Measurements from ENCODE around the gene RPUSD1. TPM values are rescaled to one million over a fixed set of nuclear protein-coding genes. Genes with fewer than 3 reads are reported as not detected.

Gene RPUSD1
- polyA plus RNA-seq, 1 donor (not counting 4 experiments of a cell fraction or from before 2014, with no cell fraction given), result 11.9 TPM

- DNase-seq (ENCODE audit: low read depth, low spot score), result no peak
- no peak for FAIRE-seq
- no peak within 1 kb of the TSS for H3K27ac ChIP-seq (ENCODE audit: control insufficient read depth, insufficient read depth, low read length)
These were observed 12.0 kb upstream of the RPUSD1 start, which contains the start of gene GNG13 for GRCh38 chr16:799948-800833. TSS of gene GNG13 (minus strand) at chr16:800734. CDS start at chr16:799077, 1,657 bp downstream.

DNA sequence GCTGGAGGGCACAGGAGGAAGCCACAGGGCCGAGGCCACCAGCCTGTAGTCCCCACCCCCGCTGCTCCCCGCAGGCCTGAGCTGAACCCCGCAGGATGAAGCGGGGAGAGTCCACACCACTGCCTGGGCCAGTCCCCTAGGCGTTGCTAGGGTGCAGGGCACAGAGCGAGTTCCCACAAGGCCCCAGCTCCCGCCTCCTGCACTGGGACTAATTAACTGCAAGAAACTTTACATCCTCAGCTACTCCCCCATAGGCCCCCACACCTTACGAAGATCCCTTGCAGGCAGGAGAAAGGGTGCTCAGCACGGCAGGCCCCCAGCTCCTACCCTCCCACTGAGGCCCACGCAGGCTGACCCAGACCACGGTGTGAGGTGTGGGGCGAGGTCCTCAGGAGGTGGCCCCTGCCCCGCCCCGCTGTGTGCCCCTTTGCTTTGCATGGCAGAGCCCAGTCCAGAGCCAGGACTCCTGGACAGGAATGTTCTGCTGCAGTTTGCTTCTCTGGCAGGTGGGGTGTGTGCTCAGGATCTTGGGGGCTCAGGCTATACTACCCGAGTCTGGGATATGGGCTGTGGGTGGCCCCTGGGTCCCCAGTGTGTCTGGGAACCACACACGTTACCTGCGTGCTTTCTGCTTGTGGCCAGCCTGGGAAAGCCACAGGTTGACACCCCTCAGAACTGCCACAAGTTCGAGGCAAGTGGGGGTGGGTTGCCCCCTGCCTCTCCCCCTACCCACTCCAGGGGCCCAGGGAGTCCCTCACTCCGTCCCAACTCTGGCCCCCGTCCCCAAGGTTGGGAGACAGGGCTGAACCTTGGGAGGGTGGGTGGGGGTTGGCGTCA is 11.1 kb upstream of the RPUSD1 start:
- TF ChIP-seq EZH2 (IDR thresholded peaks at IDR 0.05; ENCODE audit: low read length), result peak; percentile 18
- TF ChIP-seq, protein P1, sequence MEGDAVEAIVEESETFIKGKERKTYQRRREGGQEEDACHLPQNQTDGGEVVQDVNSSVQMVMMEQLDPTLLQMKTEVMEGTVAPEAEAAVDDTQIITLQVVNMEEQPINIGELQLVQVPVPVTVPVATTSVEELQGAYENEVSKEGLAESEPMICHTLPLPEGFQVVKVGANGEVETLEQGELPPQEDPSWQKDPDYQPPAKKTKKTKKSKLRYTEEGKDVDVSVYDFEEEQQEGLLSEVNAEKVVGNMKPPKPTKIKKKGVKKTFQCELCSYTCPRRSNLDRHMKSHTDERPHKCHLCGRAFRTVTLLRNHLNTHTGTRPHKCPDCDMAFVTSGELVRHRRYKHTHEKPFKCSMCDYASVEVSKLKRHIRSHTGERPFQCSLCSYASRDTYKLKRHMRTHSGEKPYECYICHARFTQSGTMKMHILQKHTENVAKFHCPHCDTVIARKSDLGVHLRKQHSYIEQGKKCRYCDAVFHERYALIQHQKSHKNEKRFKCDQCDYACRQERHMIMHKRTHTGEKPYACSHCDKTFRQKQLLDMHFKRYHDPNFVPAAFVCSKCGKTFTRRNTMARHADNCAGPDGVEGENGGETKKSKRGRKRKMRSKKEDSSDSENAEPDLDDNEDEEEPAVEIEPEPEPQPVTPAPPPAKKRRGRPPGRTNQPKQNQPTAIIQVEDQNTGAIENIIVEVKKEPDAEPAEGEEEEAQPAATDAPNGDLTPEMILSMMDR (optimal IDR thresholded peaks at IDR 0.05 in 1 of 3, IDR thresholded peaks at IDR 0.05 in 1 of 3, conservative IDR thresholded peaks at IDR 0.05 in 1 of 3; ENCODE audit: extremely low read depth in 1 of 3, insufficient read depth in 2 of 3, low read length in 3 of 3), result no peak
- H3K9me1 ChIP-seq (ENCODE audit: control insufficient read depth, extremely low read depth, insufficient read depth, low read length), result no peaks in the 10 kb centered on the region
- no peak overlapping the region for H2AFZ ChIP-seq (ENCODE audit: control insufficient read depth, low read length)
- peaks cover 2% of the 10 kb centered on the region for H4K20me1 ChIP-seq (ENCODE audit: control insufficient read depth, extremely low read depth, insufficient read depth, low read length)
- dilution Hi-C loops (cut with MboI; ENCODE audit: extremely low pct_ligation_motif_present, low sequenced_read_pairs), result no loop called here
- DNase-seq (ENCODE audit: low read depth, low spot score) (no peak), FAIRE-seq (no peak)
- H3K79me2 ChIP-seq (ENCODE audit: control insufficient read depth, insufficient read depth, low read length), result no peaks in the 10 kb centered on the region
- no peak overlapping the region for H3K9ac ChIP-seq (ENCODE audit: control insufficient read depth, extremely low read depth, insufficient read depth, low read length)
- H3K4me2 ChIP-seq (ENCODE audit: control insufficient read depth, extremely low read depth, insufficient read depth, low read depth, low read length), result no peak overlapping the region
- no peaks in the 10 kb centered on the region for H3K4me1 ChIP-seq (ENCODE audit: control insufficient read depth, extremely low read depth, insufficient read depth, low read length)
- H3K27ac ChIP-seq (ENCODE audit: control insufficient read depth, insufficient read depth, low read length), result no peak overlapping the region
- peaks cover 44% of the 10 kb centered on the region for H3K27me3 ChIP-seq (ENCODE audit: control insufficient read depth, extremely low read depth, insufficient read depth, low read length)
- H3K36me3 ChIP-seq (ENCODE audit: control insufficient read depth in 2 of 2, extremely low read depth in 1 of 2, insufficient read depth in 2 of 2, low read length in 2 of 2), result no peaks in the 10 kb centered on the region
- no peaks in the 10 kb centered on the region for H3K9me3 ChIP-seq (ENCODE audit: control insufficient read depth, low read depth, low read length)
- H3K4me3 ChIP-seq (ENCODE audit: control insufficient read depth in 2 of 3, extremely low read depth in 1 of 3, insufficient read depth in 2 of 3, low read depth in 1 of 3, low read length in 3 of 3), result no peak overlapping the region

More at GRCh38 chr16:799948-800833, 12.0 kb upstream of the RPUSD1 start, which contains the start of gene GNG13:
- H2AFZ ChIP-seq (ENCODE audit: control insufficient read depth, low read length), result no peak within 1 kb of the TSS
- H3K4me2 ChIP-seq (ENCODE audit: control insufficient read depth, extremely low read depth, insufficient read depth, low read depth, low read length), result no peak within 1 kb of the TSS
- no peaks in the 10 kb centered on the region for H3K79me2 ChIP-seq (ENCODE audit: control insufficient read depth, insufficient read depth, low read length)
- dilution Hi-C loops (cut with MboI; ENCODE audit: extremely low pct_ligation_motif_present, low sequenced_read_pairs), result no loop called here
- no peaks in the 10 kb centered on the region for H3K9me3 ChIP-seq (ENCODE audit: control insufficient read depth, low read depth, low read length)
- peaks cover 2% of the 10 kb centered on the region for H4K20me1 ChIP-seq (ENCODE audit: control insufficient read depth, extremely low read depth, insufficient read depth, low read length)
- TF ChIP-seq, protein P1 (optimal IDR thresholded peaks at IDR 0.05 in 1 of 3, IDR thresholded peaks at IDR 0.05 in 1 of 3, conservative IDR thresholded peaks at IDR 0.05 in 1 of 3; ENCODE audit: extremely low read depth in 1 of 3, insufficient read depth in 2 of 3, low read length in 3 of 3), result no peak
- TF ChIP-seq EZH2 (IDR thresholded peaks at IDR 0.05; ENCODE audit: low read length), result peak; percentile 49
- H3K9ac ChIP-seq (ENCODE audit: control insufficient read depth, extremely low read depth, insufficient read depth, low read length), result no peak within 1 kb of the TSS
- no peaks in the 10 kb centered on the region for H3K36me3 ChIP-seq (ENCODE audit: control insufficient read depth in 2 of 2, extremely low read depth in 1 of 2, insufficient read depth in 2 of 2, low read length in 2 of 2)
- H3K4me1 ChIP-seq (ENCODE audit: control insufficient read depth, extremely low read depth, insufficient read depth, low read length), result no peaks in the 10 kb centered on the region
- no peak within 1 kb of the TSS for H3K4me3 ChIP-seq (ENCODE audit: control insufficient read depth in 2 of 3, extremely low read depth in 1 of 3, insufficient read depth in 2 of 3, low read depth in 1 of 3, low read length in 3 of 3)
- peaks cover 44% of the 10 kb centered on the region for H3K27me3 ChIP-seq (ENCODE audit: control insufficient read depth, extremely low read depth, insufficient read depth, low read length)
- H3K9me1 ChIP-seq (ENCODE audit: control insufficient read depth, extremely low read depth, insufficient read depth, low read length), result no peaks in the 10 kb centered on the region

All from keratinocyte (primary cell).